GM18526 (cell line): Measurements from ENCODE around the gene ARHGEF38.

Experiments used
- POLR2A ChIP-seq: IDR thresholded peaks from 3 replicates; pipeline ENCODE4 v1.6.1; 2011; ENCODE audit not compliant: insufficient read length; ENCODE audit errors: extremely low read depth

The ARHGEF38 gene, protein sequence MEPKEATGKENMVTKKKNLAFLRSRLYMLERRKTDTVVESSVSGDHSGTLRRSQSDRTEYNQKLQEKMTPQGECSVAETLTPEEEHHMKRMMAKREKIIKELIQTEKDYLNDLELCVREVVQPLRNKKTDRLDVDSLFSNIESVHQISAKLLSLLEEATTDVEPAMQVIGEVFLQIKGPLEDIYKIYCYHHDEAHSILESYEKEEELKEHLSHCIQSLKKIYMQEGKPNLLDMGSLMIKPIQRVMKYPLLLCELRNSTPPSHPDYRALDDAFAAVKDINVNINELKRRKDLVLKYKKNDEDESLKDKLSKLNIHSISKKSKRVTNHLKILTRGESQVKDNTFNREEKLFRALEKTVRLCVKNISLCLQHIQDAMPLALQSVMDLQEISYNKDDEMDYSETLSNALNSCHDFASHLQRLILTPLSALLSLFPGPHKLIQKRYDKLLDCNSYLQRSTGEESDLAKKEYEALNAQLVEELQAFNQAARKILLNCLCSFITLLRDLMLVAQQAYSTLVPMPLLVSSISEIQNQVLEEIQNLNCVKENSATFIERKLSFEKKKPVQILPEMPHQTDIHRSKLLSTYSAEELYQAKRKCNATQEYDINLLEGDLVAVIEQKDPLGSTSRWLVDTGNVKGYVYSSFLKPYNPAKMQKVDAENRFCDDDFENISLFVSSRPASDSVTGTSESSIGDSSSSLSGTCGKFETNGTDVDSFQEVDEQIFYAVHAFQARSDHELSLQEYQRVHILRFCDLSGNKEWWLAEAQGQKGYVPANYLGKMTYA

GRCh38 chr4:105551965-105552746 is at the start of gene ARHGEF38:
Gene ARHGEF38, plus strand, starts transcription at chr4:105552620. Its CDS starts 146 bp downstream, at chr4:105552766.
- no peak for TF ChIP-seq POLR2A

DNA sequence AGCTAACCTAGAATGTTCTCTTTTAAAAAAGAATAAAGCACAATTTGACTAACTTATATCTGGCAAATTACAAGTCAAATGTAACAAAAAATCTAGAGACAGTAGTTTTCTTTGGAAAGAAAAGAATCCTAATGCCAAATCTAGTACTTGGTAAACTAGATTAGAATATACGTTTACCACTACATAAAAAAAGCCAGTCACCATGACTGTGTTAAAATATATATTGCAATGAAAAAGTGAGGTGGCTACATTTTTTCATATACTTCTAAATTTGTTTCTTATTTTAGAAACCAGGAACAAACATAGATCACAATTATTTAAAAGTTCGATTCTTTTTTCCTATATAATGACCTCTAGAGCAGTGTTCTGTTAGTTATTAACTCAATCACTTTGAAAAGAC is 48.9 kb upstream of the ARHGEF38 start:
- no peak for TF ChIP-seq POLR2A

DNA sequence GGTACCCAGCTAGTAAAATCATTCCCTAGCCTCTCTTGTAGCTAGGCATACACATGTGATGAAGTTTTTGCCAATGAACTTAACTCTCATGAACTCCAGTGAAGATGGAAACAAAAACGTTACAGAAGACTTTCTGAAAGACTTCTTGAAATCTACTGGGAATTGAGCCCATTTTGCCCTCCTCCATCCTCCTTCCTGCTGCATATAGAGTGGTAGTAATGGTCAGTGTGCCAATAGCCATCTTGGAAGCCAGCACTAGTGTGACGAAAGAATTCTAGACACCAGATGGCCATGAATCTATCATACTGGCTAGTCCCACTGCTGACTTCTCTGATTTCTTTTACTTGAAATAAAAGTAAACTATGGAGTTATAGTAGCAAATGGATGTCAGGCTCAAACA is 47.7 kb upstream of the ARHGEF38 start:
- TF ChIP-seq POLR2A = no peak

DNA sequence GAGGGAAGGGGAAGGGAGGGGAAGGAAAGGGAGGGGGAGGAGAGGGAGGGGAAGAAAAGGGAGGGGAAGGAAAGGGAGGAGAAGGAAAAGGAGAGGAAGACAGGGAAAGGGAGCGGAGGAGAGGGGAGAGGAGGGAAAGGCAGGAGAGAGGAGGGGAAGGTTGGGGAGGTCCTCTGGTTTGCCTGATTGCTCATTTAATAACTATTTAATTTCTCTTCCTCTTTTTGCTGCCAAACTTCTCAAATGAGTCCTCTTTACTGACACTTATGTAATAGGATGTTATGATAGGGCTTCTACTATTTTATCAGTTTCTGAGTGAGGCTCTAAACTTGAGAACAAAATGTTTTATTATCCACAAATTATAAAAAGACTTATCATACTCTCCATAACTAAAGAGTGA is 43.1 kb upstream of the ARHGEF38 start:
- no peak for TF ChIP-seq POLR2A

DNA sequence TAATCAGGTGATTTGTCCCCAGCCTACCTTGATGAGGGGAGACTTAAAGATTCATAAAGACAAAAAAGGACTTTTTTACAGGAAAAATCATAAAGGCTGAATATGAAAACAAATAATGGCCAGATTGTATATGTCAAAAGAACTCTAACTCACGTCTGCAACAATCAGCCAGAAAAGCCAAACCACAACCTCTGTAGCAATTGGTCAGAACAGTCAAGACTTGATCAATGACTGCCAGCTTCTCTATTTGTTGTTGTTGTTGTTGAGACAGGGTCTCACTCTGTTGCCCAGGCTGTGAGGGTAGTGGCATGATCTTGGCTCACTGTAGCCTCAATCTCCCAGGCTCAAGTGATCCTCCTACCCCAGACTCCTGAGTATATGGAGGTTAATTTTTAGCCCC is 42.7 kb upstream of the ARHGEF38 start:
- TF ChIP-seq POLR2A = no peak

DNA sequence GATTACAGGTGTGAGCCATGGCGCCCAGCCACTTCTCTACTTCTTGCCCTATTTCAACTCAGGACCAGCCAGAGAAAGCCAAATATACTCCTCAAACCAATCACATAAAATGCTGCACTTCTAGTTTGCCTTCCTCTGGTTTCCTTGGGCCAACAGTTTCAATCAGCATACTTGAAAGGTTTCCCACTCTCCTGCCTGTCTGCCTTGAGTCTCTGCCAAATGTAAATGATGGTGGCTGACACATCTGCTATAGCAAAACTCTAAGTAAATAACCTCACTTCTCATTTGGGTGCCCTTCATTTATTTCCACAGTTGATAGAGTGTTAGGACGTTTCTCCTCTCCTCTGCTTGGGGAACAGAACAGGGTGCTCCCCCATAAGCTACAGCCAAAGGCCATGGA is 42.2 kb upstream of the ARHGEF38 start:
- TF ChIP-seq POLR2A = no peak

DNA sequence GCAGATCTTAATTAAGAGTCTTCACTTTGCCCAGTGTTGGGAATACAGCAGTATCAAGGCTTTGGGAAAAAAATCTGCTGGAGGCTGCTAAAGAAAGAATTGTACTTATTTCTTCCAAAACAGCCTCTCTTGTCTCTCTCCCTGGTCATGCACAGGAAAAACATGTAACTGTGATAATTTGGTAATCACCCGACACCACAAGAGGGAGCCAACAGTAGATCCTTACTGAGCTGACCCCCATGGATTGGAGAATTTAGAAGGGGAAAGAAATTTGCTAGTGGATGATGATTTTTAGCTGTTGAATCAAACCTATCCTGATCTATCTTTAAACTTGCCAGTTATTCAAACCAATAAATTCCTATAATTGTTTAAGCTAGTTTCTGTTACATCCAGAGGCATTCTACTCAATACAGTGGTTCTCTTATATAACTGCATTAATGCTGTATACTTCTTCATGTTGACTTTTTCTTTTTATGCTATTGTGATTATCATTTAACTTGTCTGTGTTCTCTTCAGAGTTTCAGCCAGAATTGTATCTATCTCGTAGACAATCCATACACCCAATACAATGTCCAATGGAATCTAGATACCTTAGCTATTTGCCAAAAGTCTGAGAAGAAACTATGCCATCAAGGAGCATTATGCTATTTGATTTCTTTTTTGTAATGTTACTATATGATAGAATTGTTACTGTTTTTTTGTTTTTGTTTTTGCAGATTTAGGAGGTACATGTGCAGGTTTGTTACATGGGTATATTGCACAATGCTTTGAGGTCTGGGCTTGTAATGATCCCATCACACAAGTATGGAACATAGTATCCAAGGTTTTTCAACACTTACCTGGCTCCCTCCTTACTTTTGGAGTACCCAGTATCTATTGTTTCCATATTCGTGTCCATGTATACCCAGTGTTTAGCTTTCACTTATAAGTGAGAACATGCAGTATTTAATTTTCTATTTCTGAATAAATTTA is 31.3 kb upstream of the ARHGEF38 start:
- no peak for TF ChIP-seq POLR2A

GRCh38 chr4:105526656-105527055 is 25.8 kb upstream of the ARHGEF38 start:
- TF ChIP-seq POLR2A = no peak

GRCh38 chr4:105527081-105527480 is 25.3 kb upstream of the ARHGEF38 start:
- TF ChIP-seq POLR2A = no peak

- no peak for TF ChIP-seq POLR2A
Measured at GRCh38 chr4:105536601-105537000, 15.8 kb upstream of the ARHGEF38 start.

DNA sequence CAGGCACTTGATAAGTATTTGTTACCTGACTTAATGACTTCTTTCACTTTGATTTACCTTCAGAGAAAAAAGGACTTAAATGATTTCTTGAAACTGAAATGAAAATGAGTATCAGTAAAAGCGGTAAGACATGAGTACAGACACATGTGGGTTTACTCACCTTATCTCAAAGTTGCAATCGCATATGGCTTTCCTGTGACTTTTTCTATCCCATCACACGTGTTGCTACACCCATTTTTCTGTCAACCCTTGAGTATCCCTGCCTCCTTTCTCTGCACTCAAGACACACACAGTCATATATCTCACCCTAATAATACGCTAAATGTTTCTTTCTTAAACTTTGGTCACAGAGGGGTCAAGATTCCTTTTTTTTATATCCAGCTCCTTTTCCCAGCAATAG is 11.0 kb upstream of the ARHGEF38 start:
- TF ChIP-seq POLR2A = no peak

GRCh38 chr4:105542039-105542438 is 10.4 kb upstream of the ARHGEF38 start:
- no peak for TF ChIP-seq POLR2A

GRCh38 chr4:105543346-105543745 is 9.1 kb upstream of the ARHGEF38 start:
- TF ChIP-seq POLR2A = no peak

GRCh38 chr4:105543881-105544280 is 8.5 kb upstream of the ARHGEF38 start:
- TF ChIP-seq POLR2A = no peak

GRCh38 chr4:105544520-105545286 is 7.7 kb upstream of the ARHGEF38 start:
- TF ChIP-seq POLR2A = no peak
